ENCODE results near the gene FCHO1.
"Not testable (repeated sequence)": the region's sequence is repeated elsewhere in the genome, so short reads cannot be mapped to it uniquely, and the experiment has no call there.

FCHO1 gene

GRCh38 chr19:17765069-17765618 lies 13.9 kb downstream of the FCHO1 start:
- DNase-seq = peak in 1 of 2 experiments; percentile 18

DNA sequence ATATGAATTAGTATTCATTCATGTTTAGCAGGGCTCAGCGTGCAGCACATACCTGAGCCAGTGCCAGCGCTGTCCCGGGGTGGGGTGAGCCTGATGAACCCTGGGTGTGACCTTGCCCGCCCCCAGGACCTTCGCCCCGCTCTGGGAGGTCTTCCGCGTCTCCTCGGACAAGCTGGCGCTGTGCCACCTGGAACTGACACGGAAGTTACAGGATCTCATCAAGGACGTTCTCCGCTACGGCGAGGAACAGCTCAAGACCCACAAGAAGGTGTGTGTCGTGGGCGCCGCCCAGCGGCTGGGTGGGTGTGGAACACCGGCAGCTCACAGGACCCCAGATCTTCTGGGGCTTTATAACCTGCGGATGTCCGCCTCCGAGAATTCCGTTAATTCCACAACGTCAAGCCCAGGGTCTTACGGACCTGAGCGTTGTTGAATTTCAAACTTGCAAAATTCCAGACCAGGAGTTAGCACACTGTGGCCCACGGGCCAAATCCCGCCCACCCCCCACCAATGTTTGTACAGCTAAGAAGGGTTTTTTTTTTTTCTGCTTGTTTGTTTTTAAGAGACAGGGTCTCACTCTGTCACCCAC lies 15.4 kb downstream of the FCHO1 start:
- DNase-seq = peak; percentile 62 to 77

- DNase-seq = no peak
Measured at GRCh38 chr19:17767559-17767958, 16.3 kb downstream of the FCHO1 start.

- no peak for DNase-seq
Measured at GRCh38 chr19:17770613-17771012, 19.3 kb downstream of the FCHO1 start.

GRCh38 chr19:17772172-17772571 lies 20.9 kb downstream of the FCHO1 start:
- no peak for DNase-seq

DNA sequence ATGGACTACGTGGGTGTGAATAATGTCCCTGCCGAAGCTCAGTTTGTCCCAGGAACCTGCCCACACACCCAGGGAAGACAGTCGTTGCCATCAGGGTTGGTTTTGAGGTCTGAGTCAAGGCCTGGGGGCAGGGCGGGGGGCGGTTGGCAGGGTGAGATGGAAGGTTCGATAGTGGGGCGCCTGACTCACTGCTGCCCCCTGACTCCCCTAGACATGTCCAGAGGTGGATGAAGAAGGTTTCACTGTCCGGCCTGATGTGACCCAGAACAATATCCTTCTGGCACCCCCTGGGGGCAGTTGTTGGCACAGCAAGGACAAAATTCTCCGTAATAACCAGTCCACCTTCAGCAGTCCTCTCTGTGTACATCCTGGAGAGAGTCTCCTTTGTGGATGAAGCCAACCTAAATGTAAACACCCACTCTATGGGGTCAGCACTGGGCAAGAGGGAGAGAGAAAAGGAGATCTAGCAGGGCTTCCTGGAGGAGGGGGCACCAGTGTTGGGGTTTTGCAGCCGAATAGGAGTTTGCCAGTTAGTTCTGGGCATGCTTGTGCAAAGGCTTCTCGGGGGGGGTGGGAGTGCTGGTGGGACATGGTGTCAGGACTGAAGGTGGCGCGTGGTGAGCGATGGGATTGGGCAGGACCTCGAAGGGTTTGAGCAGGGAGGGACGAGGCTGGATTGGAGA lies 24.1 kb downstream of the FCHO1 start:
- no peak for DNase-seq

GRCh38 chr19:17775991-17776803 lies 24.9 kb downstream of the FCHO1 start:
- no peak for DNase-seq

GRCh38 chr19:17777840-17778239 lies 26.6 kb downstream of the FCHO1 start:
- not testable (repeated sequence) for DNase-seq

- DNase-seq = peak in 1 of 2 experiments; percentile 19
Measured at GRCh38 chr19:17778251-17778967, 27.1 kb downstream of the FCHO1 start.

- DNase-seq = peak in 1 of 2 experiments; percentile 15
Measured at GRCh38 chr19:17778968-17779929, 28.0 kb downstream of the FCHO1 start.

GRCh38 chr19:17780781-17781180 lies 29.5 kb downstream of the FCHO1 start:
- DNase-seq = no peak

GRCh38 chr19:17783721-17784120 lies 32.4 kb downstream of the FCHO1 start:
- not testable (repeated sequence) for DNase-seq

DNA sequence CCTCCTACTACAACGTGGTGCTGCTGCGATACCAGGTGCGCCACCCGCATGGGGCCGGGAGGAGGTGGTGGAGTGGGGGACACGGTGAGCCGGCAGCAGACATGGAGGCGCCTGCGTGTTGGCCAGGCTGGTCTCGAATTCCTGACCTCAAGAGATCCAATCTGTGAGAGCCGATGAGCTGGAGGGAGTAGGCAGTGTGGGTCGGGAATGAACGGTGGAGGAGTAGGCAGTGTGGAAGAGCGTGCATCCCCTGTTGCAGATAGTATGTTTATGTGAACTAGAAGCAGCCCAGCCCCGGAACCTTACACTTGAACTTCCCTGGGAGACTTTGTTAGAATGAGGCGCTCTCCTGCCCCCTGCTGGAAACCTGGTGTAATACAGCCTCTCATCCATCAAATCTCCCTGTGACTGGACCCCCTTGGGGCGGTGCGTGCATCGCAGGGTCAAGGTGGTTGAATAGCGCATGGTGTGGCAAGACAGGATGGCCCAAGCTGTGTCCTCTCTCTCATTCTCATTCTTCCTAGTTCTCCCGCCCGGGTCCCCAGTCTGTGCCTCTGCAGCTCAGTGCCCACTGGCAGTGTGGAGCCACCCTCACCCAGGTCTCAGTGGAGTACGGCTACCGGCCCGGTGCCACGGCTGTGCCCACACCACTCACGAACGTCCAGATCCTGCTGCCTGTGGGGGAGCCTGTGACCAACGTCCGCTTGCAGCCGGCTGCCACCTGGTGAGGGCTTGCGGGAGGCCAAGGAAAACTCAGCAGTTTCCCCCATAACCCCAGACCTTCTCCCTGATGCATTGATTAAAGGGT lies 33.1 kb downstream of the FCHO1 start:
- DNase-seq = peak in 1 of 2 experiments; percentile 28

GRCh38 chr19:17787274-17787913 lies 36.1 kb downstream of the FCHO1 start:
- no peak for DNase-seq

- no peak for DNase-seq
Measured at GRCh38 chr19:17788632-17789031, 37.4 kb downstream of the FCHO1 start.

DNA sequence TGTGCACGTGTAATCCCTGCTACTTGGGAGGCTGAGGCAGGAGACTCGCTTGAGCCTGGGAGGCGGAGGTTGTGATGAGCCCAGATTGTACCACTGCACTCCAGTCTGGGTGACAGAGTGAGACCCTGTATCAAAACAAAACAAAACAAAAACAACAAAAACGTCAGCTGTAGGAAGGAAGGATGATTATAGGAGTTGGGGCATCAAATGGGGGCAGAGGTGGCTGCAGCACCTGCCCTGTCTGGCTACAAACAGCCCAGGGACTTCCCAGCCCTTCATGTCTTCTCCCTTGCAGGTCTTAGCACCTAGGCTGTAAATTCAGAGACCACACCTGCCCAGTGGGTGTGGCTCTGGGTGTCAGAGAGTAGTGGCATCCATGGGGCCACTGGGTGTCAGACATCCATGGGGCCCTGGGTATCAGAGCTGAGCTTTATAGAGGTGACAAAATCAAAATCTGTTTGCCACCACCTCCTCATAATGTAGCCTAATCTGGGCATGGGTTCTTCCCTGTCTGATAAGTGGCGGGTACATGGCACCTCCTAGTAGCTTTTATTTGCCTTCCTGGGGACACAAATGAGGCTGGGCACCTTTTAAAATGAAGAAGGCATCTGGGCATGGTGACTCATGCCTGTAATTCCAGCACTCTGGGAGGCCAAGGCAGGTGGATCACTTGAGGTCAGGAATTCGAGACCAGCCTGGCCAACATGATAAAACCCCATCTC lies 38.9 kb downstream of the FCHO1 start:
- DNase-seq = no peak

GRCh38 chr19:17794412-17794730 lies 43.1 kb downstream of the FCHO1 start:
- no peak for DNase-seq

DNA sequence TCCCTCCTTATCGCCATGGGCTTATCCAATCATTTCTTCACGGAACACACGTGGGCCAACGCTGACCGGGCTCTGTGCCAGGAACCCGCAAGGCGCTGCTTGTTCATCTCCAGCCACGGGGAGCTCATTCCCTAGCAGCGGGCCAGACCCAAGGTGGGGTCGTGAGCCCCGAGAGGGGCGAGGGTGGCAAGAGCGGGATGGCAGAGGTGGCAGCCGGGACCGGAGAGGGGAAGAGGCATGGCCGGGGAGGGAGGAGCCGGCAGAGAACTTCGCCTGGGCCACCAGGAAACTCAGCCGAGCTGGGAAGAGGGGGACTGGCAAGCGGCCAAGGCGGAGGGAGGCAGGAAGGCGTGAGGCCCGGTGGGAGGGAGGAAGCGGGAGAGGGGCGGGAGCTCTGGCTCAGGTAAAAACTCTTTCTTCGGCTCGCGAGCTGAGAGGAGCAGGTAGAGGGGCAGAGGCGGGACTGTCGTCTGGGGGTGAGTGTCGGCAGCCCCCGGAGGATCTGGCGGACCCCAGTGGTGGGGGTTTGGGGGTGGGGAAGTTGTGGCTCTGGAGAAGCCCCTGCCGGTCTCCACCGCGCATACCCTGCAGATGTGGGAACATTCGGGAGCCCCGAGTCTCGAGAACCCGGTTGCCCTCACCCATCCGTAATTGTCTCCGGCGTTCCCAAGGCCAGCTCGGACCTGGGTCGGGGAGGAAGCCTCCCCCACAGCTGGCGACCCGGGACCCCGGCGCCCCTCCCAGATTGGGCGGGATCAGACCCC lies 43.6 kb downstream of the FCHO1 start, which contains the start of gene B3GNT3:
TSS of gene B3GNT3 (plus strand) at position 408 of the 764 bp plus-strand sequence. CDS start 12,670 bp downstream, outside the sequence.
- DNase-seq = no peak

DNA sequence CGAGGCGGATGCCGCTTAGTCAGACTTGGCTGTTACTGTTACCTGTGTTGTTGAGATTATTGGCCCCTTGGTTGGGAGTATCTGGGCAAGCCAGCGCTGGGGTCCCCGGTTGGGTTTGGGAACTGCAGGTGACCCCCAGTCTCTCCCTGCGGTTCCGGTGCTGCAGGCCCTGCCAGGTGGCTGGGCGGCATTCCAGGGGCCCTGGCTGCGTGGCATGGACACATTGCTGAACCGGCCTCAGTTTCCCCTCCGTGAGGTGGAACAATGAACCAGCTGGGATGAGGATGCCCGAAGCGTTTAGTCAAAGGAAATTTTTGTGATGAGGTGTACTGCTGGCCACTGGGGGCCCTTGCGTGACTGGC lies 44.2 kb downstream of the FCHO1 start:
- no peak for DNase-seq

Measured in SW 1271 (cell line).